H1 (cell line): ENCODE measurements around the gene SAP30. TPM values are rescaled to one million over a fixed set of nuclear protein-coding genes. Genes with fewer than 3 reads are reported as not detected.

ENCODE experiments used
- CHD2 ChIP-seq: IDR thresholded peaks from 2 replicates; pipeline ENCODE4 v1.6.1; 2012; ENCODE audit warnings: low read length, improper control_type of control experiment
- CTBP2 ChIP-seq: IDR thresholded peaks from 2 replicates; pipeline ENCODE4 v1.7.0; 2011; ENCODE audit warnings: borderline replicate concordance, mild to moderate bottlenecking, moderate library complexity, mixed read lengths, low read length; ENCODE audit not compliant: insufficient read depth, insufficient read length
- GTF2F1 ChIP-seq: IDR thresholded peaks from 2 replicates; pipeline ENCODE4 v1.6.1; 2012; ENCODE audit warnings: low read depth, low read length, improper control_type of control experiment, borderline replicate concordance
- KDM4A ChIP-seq: IDR thresholded peaks from one replicate; pipeline ENCODE4 v1.7.1; 2012; ENCODE audit warnings: low read depth, mild to moderate bottlenecking, moderate library complexity, low read length, inconsistent platforms; ENCODE audit not compliant: severe bottlenecking
- KDM5A ChIP-seq: fragments of 200-600 bp; IDR thresholded peaks from 2 replicates; pipeline ENCODE4 v1.7.1; 2012; ENCODE audit warnings: mild to moderate bottlenecking, low read length, inconsistent platforms, mixed read lengths
- MAFK ChIP-seq: IDR thresholded peaks from 2 replicates; pipeline ENCODE4 v1.6.1; 2012; ENCODE audit warnings: low read depth, mild to moderate bottlenecking, improper control_type of control experiment, low read length
- PHF8 ChIP-seq: fragments of 200-600 bp; sonication (generic); conservative IDR thresholded peaks from 2 replicates; pipeline ENCODE4 v1.7.1; 2012; ENCODE audit warnings: low read depth, mild to moderate bottlenecking, inconsistent platforms, low read length, moderate library complexity
- SP1 ChIP-seq: IDR thresholded peaks from 2 replicates; pipeline ENCODE4 v1.6.1; 2011; ENCODE audit warnings: low read depth, low read length
- TAF7 ChIP-seq: optimal IDR thresholded peaks from 2 replicates; pipeline ENCODE3; 2011; ENCODE audit warnings: low read depth, mild to moderate bottlenecking, inconsistent platforms, low read length, moderate library complexity, borderline replicate concordance
- TEAD4 ChIP-seq: IDR thresholded peaks from 2 replicates; pipeline ENCODE4 v1.6.1; 2012; ENCODE audit warnings: low read depth, low read length, inconsistent platforms, mixed read lengths
- polyA plus RNA-seq, 7 experiments: library from polyadenylated mRNA; depleted of rRNA in 3 of 7; stranded (reverse) in 5 of 7; unstranded in 2 of 7; fragments of >200 nt in 5 of 7; fragments of 200-250 nt in 2 of 7; gene quantifications; 1 replicate in 5 of 7; 2 replicates in 1 of 7; 4 replicates in 1 of 7; pipeline versions ENCODE4 v1.2.1 to v1.2.3, GENCODE V29; 2011 to 2013; ENCODE audit warnings: missing spikeins in 2 of 7, mixed read lengths in 2 of 7
- total RNA-seq: library from RNA; stranded (reverse); fragmentation: NEBNext Ultra II Directional; extraction: Animal tissue kit (Norgen Biotek cat#: 25700); gene quantifications from 2 replicates; pipeline ENCODE4 v1.2.1, GENCODE V29; 2021

The SAP30 gene
- total and polyA plus RNA-seq, 2 of the 8 experiments (the other 6 are each of a cell fraction or from before 2014, with no cell fraction given) = 7.7 to 21.1 TPM

DNA sequence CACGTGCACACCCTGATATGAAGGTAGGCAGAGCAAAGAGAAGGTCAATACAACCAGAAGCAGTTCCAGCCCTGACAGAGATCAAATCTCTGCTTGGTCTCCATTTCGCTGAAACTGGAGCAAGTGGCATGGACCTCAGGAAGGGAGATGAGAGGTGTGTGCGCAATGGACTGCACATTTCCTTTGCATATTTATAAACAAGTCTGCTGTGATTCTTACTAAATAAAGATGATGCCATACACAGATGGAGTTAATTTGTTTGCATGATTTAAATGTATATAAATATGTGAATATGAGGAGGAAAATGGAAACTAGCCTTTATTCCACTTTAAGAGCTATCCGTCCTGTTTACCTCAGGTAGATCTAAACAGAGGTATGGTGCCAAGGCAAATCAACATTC, 30.3 kb downstream of the SAP30 start (continued):
- TF ChIP-seq GTF2F1 (no peak), KDM4A (no peak), KDM5A (no peak), SP1 (no peak), TEAD4 (no peak), TAF7 (no peak), CTBP2 (no peak), MAFK (no peak), CHD2 (no peak), PHF8 (no peak)
